CD4-positive, alpha-beta T cell (primary cell): Measurements from ENCODE around the gene AGO4. TPM values are rescaled to one million over a fixed set of nuclear protein-coding genes. Genes with fewer than 3 reads are reported as not detected.

Experiments used
- ATAC-seq: fragments of 200-7000 bp; cut with Tn5 transposase; one replicate; pipeline ENCODE4 v1.10.0; 2022; ENCODE audit warnings: mild to moderate bottlenecking; ENCODE audit not compliant: poor library complexity
- CTCF ChIA-PET: fragments of 350-600 bp; sonication (Branson Sonifier 250); formaldehyde crosslinking; loops from one replicate; lab custom pipeline; 2021; ENCODE audit warnings: antibody characterized with exemption, inconsistent platforms; lab: Charles Lee
- POLR2A ChIA-PET: fragments of 350-600 bp; sonication (Branson Sonifier 250); formaldehyde crosslinking; loops from one replicate; lab custom pipeline; 2021; ENCODE audit warnings: antibody characterized with exemption, inconsistent platforms; lab: Charles Lee
- DNase-seq, 14 experiments: peaks; one replicate each; pipeline ENCODE4 v3.0.0-alpha.2; 2013 to 2020; ENCODE audit warnings: mixed read lengths in 2 of 14
- H3K27ac ChIP-seq, 2 donors: one replicate each; pipeline versions ENCODE4 v1.5.1 to v1.7.0; 2013; ENCODE audit warnings: low read length in 2 of 2, low read depth in 1 of 2, mild to moderate bottlenecking in 1 of 2
- H3K27me3 ChIP-seq, 2 experiments: 1 replicate in 1 of 2; 2 replicates in 1 of 2; pipeline versions ENCODE4 v1.6.1 to v1.7.0; 2013; ENCODE audit warnings: low read length in 2 of 2, control low read depth in 1 of 2, mild to moderate bottlenecking in 1 of 2, moderate library complexity in 1 of 2; ENCODE audit not compliant: insufficient read depth in 2 of 2, control insufficient read depth in 1 of 2
- H3K36me3 ChIP-seq: one replicate; pipeline ENCODE4 v1.6.1; 2013; ENCODE audit warnings: low read length, control low read depth; ENCODE audit not compliant: insufficient read depth
- H3K4me1 ChIP-seq: one replicate; pipeline ENCODE4 v1.6.1; 2013; ENCODE audit warnings: low read length, control low read depth; ENCODE audit not compliant: insufficient read depth
- H3K4me3 ChIP-seq: one replicate; pipeline ENCODE4 v1.5.1; 2013; ENCODE audit warnings: mild to moderate bottlenecking, low read length, moderate library complexity
- H3K9me3 ChIP-seq, 2 experiments: 1 replicate in 1 of 2; 2 replicates in 1 of 2; pipeline versions ENCODE4 v1.6.1 to v1.7.0; 2013; ENCODE audit warnings: low read length in 2 of 2, mild to moderate bottlenecking in 2 of 2, control low read depth in 1 of 2, moderate library complexity in 1 of 2; ENCODE audit not compliant: control insufficient read depth in 1 of 2, insufficient read depth in 1 of 2
- H3K27ac Mint-ChIP-seq: one replicate; pipeline ENCODE4 v1.8.0; 2020; ENCODE audit warnings: mixed read lengths
- H3K27me3 Mint-ChIP-seq: one replicate; pipeline ENCODE4 v1.8.0; 2021; ENCODE audit warnings: mixed read lengths
- H3K36me3 Mint-ChIP-seq: one replicate; pipeline ENCODE4 v1.8.0; 2021; ENCODE audit warnings: low read depth, mixed read lengths
- H3K4me1 Mint-ChIP-seq: one replicate; pipeline ENCODE4 v1.8.0; 2021; ENCODE audit warnings: low read depth, mixed read lengths
- H3K4me3 Mint-ChIP-seq: one replicate; pipeline ENCODE4 v1.8.0; 2020; ENCODE audit warnings: mild to moderate bottlenecking, mixed read lengths
- H3K9me3 Mint-ChIP-seq: one replicate; pipeline ENCODE4 v1.8.0; 2020; ENCODE audit warnings: mixed read lengths
- intact Hi-C, 2 experiments: fragments of 100-400 bp; cut with DNase I in 1 of 2; cut with micrococcal nuclease in 1 of 2; formaldehyde crosslinking; loops; one replicate each; pipeline versions ENCODE4 v1.15.1 to v1.9.0; 2023 to 2025; cut with DNase I, micrococcal nuclease
- total RNA-seq, 174 experiments: library from RNA in 2 of 174; stranded (reverse) in 2 of 174; gene quantifications; one replicate each; pipeline ENCODE4 v1.2.3 and lab custom pipeline; 2021 to 2026
- TF ChIP-seq, protein P1 (sequence below): fragments of 200-600 bp; IDR thresholded peaks from one replicate; pipeline ENCODE4 v1.8.0; 2022; ENCODE audit warnings: antibody characterized with exemption, mild to moderate bottlenecking

Gene AGO4
- total RNA-seq, 2 experiments from 2014 or later, result 7.4 to 8.1 TPM

GRCh38 chr1:35884934-35885333, 77.1 kb downstream of the AGO4 start:
- Histone ChIP-seq H3K4me1 (peaks cover 39% of the 10 kb centered on the region), H3K27ac (no peak overlapping the region), H3K9me3 (no peaks in the 10 kb centered on the region), H3K4me3 (no peak overlapping the region), H3K36me3 (peaks cover 11% of the 10 kb centered on the region), H3K27me3 (no peaks in the 10 kb centered on the region)
- ATAC-seq (no peak), DNase-seq (no peak)
- peak overlapping the region; percentile 69 for H3K27ac Mint-ChIP-seq
- POLR2A ChIA-PET, result no interaction called here
- TF ChIP-seq, protein P1, sequence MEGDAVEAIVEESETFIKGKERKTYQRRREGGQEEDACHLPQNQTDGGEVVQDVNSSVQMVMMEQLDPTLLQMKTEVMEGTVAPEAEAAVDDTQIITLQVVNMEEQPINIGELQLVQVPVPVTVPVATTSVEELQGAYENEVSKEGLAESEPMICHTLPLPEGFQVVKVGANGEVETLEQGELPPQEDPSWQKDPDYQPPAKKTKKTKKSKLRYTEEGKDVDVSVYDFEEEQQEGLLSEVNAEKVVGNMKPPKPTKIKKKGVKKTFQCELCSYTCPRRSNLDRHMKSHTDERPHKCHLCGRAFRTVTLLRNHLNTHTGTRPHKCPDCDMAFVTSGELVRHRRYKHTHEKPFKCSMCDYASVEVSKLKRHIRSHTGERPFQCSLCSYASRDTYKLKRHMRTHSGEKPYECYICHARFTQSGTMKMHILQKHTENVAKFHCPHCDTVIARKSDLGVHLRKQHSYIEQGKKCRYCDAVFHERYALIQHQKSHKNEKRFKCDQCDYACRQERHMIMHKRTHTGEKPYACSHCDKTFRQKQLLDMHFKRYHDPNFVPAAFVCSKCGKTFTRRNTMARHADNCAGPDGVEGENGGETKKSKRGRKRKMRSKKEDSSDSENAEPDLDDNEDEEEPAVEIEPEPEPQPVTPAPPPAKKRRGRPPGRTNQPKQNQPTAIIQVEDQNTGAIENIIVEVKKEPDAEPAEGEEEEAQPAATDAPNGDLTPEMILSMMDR, result no peak
- no peaks in the 10 kb centered on the region for H3K27me3 Mint-ChIP-seq
- CTCF ChIA-PET, result no interaction called here
- peak overlapping the region; percentile 84 for H3K4me3 Mint-ChIP-seq
- H3K36me3 Mint-ChIP-seq, result peaks cover 14% of the 10 kb centered on the region
- intact Hi-C loops, result no loop called here
- no peaks in the 10 kb centered on the region for H3K9me3 Mint-ChIP-seq
- peaks cover 57% of the 10 kb centered on the region for H3K4me1 Mint-ChIP-seq

DNA sequence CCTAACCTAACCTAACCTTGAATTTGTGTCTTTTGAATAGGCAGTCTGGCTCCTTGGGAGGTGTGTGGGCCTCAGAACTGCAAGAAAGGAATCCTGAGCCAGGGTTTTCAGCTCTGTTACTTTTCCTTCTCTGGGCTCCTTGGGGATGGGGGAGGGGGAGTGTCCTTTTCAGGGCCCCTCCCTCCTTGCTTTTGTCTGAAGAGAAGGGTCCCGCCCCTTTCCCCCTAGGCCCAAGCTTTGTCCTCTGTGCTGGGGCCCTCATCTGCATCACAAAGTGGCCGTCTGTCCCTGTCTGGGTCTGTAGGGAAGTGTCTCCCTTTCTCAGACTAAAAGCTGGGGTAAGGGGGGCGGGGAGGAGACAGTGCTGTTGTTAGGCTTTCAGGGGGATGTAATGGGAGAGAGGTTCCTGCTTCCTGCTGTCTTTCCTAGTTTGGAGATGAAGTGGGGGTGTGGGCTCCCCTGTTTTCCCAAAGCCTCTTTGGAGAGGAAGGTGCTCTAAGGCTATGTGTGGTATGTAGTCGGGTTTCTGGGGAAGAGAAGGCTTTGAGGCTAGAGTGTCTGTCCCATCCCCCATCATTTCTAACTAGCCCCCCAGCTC, 78.2 kb downstream of the AGO4 start:
- H3K27ac Mint-ChIP-seq, result peak overlapping the region; percentile 55
- intact Hi-C loops, result loop anchor here in 1 of 2 experiments (2.0 kb wide), 1 partner anchor 329 kb away; the partner anchor contains the start of genes KIAA0319L and NCDN
- no peaks in the 10 kb centered on the region for H3K9me3 Mint-ChIP-seq
- peaks cover 25% of the 10 kb centered on the region for H3K36me3 Mint-ChIP-seq
- peaks cover 57% of the 10 kb centered on the region for H3K4me1 Mint-ChIP-seq
- peak overlapping the region; percentile 84 for H3K4me3 Mint-ChIP-seq
- no peaks in the 10 kb centered on the region for H3K27me3 ChIP-seq
- peaks cover 39% of the 10 kb centered on the region for H3K4me1 ChIP-seq
- no peak for ATAC-seq
- H3K36me3 ChIP-seq, result peaks cover 14% of the 10 kb centered on the region
- H3K27ac ChIP-seq, result no peak overlapping the region
- DNase-seq, result peak in 1 of 14 experiments; percentile 26
- no peak overlapping the region for H3K4me3 ChIP-seq
- no peaks in the 10 kb centered on the region for H3K9me3 ChIP-seq
- TF ChIP-seq, protein P1, result no peak
- CTCF ChIA-PET, result interaction anchor here (0.6 kb wide), 1 partner anchor 91 kb away, joined by 3 read pairs; no protein-coding TSS in a partner anchor
- H3K27me3 Mint-ChIP-seq, result no peaks in the 10 kb centered on the region
- POLR2A ChIA-PET, result no interaction called here

GRCh38 chr1:35886577-35887431, 79.0 kb downstream of the AGO4 start:
- TF ChIP-seq, protein P1, result no peak
- H3K27me3 Mint-ChIP-seq, result no peaks in the 10 kb centered on the region
- H3K36me3 Mint-ChIP-seq, result peaks cover 28% of the 10 kb centered on the region
- no peak for DNase-seq
- POLR2A ChIA-PET, result no interaction called here
- Histone ChIP-seq H3K9me3 (no peaks in the 10 kb centered on the region), H3K4me3 (no peak overlapping the region), H3K4me1 (peaks cover 39% of the 10 kb centered on the region), H3K36me3 (peaks cover 19% of the 10 kb centered on the region), H3K27ac (no peak overlapping the region), H3K27me3 (no peaks in the 10 kb centered on the region)
- intact Hi-C loops, result loop anchor here in 1 of 2 experiments (2.0 kb wide), 1 partner anchor 330 kb away; the partner anchor contains the start of genes KIAA0319L and NCDN
- no peaks in the 10 kb centered on the region for H3K9me3 Mint-ChIP-seq
- CTCF ChIA-PET, result no interaction called here
- peak overlapping the region; percentile 39 for H3K4me3 Mint-ChIP-seq
- ATAC-seq, result no peak
- H3K27ac Mint-ChIP-seq, result peak overlapping the region; percentile 35
- peaks cover 55% of the 10 kb centered on the region for H3K4me1 Mint-ChIP-seq
